NCI-H1105 treated with DMSO at 0.1 percent for 48 hours (cell line): ENCODE data around the gene PDE6D.
A peak's percentile ranks its signal among the peaks of the same experiment; 100 is the strongest.

ENCODE experiments used
- DNase-seq: peaks from one replicate; lab custom pipeline; 2025; lab: John Stamatoyannopoulos, UW

Gene PDE6D

DNA sequence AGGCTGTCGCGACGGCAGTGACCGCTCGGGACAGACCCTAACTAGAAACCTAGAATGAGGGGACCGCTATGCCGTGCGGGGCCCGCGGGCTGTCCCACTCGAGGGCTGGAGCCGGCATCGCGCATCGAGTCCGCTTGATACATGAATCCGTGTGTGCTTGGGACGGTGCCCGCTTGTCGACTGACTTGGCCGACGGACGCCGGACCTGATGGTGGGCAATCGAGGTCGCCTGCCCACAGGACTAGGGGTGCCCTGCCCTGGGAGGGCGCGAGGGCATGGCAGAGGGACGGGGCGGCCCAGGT is 73.5 kb downstream of the PDE6D start:
- DNase-seq = no peak

DNA sequence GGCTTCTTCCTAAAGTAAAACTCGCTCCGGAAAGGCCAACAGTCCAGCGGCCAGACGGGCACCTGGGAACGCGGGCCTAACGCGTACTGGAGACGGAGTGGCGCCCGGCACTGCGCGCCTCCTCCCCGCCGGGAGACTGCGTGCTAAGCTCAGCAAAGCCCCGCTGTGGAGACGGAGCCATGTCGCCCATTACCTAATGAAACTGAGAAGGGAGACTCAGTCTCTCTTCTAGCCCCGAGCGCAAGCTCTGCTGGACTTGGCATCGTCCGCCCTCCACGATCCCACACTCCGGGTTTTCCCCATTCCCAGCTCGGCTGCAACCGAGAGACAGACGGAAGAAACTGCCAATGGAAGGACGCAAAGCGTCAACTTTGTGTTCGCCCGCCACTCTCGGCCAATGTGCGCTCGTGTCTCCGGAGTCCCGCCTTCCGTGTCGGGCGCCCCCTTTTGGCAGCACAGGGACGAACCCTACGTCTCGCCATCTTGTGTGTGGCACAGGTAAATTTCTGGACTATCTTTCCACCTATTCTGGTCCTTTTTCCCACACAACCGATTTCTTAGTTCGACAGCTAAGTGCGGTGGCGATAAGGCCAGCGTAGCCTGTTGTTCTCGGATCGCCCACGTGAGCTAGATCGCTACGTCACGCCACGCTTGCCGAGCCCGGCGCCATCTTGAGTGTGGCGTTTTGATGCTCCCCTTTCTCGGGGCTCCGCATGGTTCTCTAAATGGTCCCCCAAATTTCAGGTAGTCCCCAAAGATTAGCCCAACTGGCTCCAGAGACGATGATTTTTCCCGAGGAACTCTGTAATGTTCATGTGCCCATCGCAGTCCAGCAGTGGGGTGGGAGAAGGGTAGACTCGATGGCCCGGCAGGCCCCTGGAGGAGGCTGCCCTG is 74.1 kb downstream of the PDE6D start:
- DNase-seq = peak; percentile 95

DNA sequence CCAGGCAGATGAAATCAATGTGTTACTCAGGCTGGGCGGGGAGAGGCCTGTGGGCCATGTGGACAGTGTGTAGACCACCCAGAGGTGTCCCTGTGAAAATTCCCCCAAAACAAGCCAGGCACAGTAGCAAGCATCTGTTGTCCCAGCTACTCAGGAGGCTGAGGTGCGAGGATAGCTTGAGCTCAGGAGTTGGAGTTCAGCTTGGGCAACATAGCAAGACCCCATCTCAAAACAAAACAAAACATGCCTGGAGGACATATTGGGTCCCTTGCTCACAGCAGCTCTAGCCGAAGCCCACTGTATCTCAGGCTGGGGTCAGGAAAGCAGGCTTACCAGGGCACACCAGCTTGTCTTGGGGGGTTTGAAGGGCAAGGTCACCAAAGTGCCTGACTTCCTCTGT is 77.1 kb downstream of the PDE6D start:
- DNase-seq = no peak

DNA sequence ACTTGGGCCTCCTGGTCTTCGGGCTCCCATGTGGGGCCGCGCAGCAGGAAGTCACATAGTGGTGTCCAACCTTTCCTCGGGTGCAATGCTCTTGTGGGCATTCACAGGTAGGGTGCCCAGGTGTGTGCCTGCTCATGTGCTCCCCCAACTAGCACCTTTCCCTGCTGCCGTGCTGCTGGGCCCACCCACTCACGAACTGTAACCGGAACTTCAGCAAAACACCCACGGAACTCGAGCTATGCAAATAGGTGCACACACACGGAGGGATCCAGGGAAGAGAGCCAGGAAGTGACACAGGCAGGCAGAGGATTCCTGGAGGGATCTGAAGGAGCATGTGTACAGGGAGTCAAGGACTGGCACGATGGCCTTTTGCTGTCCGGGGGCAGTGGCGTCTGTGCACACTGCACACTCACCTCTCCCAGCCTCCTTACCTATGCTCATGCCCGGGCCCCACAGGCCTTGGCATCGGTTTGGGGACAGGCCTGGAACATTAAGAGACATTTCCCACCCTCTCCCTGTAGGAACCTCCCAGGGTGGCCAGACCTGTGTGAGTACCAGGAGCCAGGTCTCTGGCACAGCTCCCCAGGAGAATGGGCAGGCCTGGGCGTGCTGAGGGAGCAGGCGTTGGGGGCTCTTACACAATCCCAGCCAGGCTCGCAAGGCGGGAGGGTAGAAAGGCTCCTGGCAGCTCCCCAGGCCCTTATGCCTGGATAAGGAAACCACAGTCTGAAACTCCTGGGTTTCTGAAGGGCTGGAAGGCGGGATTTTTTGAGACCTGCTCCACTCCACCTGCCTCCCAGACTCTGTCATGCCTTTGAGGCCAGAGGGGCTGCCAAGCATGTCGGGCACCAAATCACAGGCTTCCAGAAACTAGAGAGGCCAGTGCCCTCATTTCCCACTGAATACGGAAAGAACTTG is 79.4 kb downstream of the PDE6D start:
- DNase-seq = peak; percentile 91

DNA sequence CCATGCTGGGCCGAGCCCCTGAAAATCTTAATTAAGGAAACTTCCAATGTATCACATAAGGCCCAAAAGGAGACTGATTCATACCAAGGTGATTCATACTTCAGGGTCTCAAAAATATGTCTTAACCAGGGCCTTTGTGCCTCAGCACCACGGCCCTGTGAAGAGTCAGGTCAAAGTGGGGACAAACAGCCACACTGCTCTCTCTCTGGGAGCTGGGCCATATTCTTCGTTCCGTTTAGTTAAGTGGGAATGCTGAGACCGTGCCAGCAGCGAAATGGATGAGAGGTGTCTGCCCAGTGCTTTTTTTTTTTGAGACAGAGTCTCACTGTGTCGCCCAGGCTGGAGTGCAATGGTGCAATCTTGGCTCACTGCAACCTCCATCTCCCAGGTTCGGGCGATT is 82.1 kb downstream of the PDE6D start:
- DNase-seq = no peak

DNA sequence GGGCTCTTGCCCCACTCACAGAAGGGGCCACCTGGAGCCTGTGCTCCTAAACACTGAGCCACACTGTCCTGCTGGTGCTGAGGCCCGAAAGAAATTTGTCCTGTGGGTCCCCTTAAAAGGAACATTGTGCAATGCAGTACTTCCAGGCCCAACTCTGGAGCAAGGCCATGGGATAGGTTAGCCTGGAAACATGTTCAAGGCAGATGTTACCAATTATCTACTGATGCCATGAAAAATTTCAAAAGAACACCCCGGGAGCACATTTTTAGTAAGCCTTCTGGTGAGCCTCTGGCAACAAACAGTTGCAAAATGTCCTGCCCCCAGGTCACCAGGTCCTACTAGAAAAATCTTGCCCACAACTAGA is 85.1 kb downstream of the PDE6D start:
- DNase-seq = no peak

DNA sequence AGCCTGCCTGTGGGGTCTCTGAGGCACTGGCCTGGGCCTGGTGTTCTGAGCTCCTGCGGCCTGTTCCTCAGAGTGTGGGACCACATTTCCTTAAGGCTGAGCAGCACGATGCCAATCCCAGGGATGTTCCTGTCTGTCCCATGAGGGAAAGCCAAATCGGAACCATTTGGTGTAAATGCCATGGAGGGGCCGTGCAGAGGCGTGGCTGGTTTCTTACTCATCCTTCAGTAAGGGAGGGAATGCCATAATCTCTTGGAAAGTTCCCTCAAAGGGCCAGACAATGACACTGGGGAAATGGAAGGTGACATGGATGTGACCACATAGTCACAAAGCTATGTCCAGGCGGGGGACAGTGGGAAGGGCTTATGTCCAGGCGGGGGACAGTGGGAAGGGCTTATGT is 87.1 kb downstream of the PDE6D start:
- no peak for DNase-seq

DNA sequence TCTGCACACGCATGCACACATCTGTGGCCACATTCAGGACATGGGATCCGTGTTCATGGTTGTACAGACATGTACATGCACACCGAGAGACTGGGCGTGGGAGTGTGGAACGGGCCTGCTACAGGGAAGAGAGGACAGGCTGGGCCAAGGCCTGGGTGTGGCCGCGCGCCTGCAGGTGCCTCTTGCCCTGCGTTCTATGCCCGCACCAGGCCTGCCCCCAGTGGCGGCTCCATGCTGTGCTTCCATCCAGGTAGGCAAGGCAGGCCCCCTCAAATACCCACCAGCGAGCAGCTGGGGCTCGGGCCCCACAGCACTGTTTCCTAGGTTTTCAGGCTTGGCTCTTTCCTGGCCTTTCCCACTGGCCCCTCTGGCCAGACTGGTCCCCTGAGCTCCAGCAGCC is 88.2 kb downstream of the PDE6D start:
- no peak for DNase-seq

DNA sequence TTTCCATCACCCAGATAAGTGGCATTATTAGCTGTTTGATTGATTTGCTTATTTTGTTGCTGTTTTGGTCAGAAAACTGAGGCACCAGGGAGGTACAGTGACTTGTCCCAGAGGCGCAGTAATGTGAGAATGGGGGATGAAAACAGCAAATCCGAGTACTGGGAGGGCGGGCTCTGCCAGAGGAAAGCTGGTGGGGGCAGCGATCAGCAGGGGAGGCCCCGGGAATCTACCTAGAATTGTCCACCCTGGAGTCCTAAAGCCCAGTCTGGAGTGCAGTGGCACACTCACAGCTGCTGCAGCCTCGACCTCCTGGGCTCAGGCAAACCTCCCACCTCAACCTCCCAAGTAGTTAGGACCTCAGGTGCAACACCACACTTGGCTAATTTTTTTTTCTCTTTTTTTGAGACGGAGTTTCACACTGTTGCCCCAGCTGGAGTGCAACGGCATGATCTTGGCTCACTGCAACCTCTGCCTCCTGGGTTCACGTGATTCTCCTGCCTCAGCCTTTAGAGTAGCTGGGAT is 89.8 kb downstream of the PDE6D start:
- no peak for DNase-seq

DNA sequence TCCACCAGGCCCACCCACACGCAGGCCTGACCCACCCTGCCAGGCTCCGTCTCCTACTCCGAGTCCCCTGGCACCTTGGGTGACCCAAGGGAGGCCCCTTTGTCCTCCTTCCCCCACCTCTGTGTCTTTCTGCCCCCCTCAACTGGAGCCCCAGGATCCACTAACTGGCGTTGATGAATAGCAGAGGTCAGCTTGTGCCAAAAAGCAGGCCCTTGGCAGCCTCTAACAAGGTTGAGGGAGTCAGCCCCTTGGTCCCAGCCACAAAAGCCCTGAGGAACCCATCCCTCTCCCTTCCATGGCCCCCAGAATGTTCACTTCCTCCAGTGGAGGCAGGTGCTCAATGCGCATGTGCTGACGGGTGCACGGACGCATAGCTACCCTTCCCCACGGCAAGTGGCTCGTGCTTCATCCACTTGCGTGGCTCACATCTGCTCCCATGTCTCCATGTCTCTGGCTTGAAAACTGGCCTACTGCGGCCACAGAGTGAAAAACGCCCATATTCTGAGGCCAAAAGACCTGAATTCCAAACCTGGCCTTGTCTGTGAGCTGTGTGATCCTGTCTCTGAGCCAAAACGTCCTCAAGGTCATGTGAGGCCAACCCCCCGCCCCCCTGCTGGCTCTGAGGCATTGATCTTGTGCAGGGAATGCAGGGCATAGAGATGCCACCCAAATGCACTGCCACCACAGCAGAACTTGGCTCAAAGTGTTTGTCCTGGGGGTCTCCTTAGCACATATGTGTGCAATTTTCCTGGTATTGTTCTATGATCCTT is 91.8 kb downstream of the PDE6D start:
- no peak for DNase-seq

DNA sequence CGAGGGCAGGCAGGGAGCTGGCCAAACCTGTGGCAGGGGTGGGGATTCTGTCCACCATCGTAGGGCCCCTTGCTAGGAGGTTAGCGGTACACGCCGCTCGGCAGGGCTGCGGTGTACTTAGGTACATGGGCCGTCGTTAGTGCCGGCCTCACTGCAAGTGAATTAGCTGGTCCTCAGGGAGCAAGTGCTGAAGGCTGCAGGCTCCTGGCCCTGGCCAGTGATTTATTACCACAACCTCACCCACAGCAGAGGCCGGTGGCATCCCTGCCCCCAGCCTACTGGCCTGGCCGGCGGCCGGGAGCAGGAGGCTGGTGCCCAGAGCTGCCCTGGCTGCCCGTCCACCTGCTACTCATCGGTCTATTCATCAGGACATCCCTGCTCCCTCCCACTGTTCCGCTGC is 92.4 kb downstream of the PDE6D start:
- DNase-seq = no peak

DNA sequence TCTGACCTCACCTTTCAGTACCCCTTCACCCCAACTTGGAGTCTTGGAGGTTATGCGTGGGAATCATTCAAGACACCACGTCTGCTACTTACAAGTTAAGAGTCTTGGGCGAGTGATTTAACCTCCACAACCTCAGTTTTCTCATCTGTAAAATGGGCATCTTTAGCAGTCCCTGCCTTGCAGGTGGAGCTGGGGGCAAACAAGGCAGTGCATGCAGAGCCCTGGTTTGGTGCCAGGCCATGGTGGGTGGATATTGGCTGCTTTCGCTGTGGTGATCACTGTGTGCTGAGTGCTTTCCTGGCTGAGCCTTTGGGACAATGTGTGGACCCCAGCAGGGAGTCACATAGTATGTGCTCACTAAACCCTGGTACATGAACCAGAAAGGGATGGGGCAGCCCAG is 93.1 kb downstream of the PDE6D start:
- DNase-seq = no peak

DNA sequence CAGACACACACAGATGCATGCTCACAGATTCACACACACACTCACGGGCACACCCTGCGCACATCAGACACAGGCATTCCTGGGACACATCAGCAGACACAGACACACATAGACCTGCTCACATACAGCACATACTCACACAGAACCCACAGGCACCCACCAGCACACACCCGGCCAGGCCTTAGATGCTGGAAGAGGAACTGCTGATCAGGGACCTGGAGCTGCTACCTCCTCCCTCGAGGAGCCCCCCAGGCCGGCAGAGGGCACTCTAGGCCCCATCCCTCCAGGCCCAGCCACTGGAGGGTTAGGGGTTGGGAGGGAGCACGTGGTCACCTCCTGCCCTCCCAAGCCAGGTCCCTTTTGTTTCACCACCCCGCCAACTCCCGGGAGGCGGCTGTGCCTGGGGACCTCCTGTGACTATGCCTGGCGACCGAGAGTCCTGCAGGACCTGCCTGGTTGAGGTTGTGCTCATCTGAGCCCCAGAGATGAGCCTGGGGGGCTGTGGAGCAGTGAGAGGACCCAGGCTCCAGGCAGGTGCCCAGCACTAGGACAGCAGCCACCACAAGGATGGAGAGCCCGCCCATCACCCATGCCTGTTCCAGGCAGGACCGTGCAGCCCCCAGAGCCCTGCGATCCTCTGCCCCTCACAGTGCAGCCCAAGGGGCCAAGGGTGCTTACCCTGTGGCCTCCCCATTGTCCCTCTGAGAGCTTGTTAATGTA is 93.8 kb downstream of the PDE6D start:
- no peak for DNase-seq

DNA sequence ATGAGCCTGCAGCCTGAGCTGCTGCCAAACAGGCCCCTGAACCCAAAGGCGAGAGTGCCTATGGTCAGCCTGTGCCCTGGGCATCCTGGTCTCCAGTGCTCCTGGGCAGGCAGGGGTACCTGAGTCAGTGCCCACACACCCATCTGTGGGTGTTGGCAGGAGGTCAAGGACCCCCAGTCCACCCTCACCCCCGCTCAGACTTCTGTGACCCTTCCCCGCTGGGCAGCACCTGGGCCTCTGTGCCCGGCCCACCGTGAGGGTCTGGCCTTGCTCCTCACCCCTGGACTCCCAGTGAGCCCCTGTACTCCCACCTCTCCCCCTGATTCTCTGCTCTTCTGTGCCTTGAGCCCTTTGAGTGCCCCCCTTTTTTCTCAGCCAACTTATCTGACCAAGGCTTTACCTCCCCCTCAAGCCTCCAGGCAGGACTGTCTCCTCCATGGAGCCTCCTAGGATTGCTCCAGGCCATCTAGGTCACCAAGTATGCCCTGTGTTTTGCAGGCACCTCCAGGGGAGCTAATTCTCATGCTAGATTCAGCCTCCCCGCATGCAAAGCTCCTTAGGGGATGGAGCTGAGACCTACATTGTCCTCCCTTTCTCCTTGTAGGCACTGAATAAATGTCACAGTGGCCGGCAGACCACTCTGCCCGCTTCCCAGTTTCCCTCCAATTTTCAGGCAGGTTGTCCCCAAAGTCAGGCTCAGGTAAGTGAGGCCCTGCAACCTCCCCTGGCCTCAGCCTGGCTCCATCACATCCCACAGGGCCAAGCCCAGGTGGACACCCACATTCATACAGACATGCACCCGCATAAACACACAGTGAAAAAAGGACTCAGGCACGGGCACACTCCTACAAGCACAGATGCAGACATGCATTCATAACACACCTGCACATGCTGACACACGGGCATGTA is 94.6 kb downstream of the PDE6D start:
- no peak for DNase-seq

DNA sequence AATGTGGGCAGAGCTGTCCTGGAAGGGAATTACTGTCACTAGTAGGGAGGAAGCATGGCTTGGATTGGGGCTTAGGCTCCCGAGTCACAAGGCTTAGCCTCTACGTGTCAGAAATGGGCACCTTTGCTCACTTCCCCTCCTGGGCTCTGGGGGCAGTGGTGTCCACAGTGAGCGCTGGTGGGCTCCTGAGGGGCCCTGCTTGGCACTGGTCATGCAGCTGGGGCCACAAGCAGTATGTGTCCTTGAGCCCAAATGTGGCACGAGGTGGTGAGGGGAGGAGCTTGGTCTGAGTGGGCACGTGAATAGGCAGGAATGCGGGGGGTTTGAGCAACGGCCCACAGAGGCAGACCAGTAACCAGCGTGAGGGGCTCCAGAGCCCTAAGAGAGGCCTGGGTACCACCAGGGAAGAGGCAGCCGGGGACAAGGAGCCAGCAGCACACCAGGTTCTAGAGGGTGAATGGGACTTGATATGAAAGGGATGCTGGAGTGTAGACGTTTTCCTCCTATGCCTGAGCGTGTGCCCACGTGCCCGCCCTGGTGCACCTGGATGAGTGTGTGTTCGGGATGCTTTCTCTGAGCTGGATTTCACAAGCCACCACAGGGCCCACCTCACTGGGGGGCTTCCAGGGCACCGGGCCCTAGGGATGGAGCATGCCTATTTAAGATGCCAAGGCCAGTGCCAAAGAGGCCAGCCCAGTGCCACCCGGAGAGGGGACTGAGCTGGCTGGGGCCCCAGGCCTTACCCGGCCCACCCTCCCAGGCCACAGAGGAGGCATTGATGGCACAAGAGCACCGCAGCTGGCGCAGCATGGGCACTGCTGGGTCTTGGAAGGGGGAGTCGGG is 95.5 kb downstream of the PDE6D start:
- no peak for DNase-seq

DNA sequence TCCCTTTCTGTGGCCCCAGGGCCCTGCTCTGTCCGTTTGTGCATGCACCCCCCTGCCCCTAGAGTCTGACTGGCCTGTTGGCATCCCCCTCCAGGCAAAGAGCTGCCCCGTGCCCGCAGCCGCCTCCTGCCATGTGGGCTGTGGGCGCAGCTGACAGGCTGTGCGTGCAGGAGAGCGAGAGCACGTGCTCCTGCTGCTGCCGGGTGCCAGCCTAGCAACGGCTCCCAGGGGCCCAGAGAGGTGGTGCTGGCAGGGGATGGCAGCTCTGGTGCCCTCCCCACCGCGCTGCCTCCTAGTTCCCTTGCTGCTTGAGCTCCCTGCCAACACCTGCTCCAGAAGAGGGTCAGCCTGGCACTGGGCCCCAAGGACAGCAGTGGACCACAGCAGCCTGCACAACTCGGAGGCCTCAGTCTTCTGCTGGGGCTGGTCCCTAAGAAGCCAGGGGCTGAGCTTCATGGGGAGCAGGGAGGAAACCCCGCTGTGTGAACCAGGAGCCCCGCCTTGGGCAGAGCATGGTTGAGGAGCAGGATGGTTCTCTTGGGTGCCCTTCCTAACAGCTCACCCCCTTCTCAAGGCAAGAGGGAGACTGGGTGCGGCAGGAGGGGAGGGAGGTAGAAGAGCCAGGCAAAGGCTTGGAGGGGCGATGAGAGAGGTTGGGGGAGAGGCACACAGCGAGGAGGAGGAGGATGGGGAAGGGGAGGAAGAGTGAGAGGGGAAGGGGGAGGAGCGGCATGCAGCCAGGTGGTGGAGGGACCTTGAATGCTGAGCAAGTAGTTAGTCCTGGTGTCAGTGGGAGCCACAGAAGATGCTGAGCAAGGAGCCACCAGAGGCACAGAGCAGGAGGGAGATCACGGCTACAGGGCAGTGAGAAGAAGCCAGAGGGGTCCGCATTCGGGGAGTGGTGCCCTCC is 96.5 kb downstream of the PDE6D start:
- DNase-seq = peak; percentile 69

DNA sequence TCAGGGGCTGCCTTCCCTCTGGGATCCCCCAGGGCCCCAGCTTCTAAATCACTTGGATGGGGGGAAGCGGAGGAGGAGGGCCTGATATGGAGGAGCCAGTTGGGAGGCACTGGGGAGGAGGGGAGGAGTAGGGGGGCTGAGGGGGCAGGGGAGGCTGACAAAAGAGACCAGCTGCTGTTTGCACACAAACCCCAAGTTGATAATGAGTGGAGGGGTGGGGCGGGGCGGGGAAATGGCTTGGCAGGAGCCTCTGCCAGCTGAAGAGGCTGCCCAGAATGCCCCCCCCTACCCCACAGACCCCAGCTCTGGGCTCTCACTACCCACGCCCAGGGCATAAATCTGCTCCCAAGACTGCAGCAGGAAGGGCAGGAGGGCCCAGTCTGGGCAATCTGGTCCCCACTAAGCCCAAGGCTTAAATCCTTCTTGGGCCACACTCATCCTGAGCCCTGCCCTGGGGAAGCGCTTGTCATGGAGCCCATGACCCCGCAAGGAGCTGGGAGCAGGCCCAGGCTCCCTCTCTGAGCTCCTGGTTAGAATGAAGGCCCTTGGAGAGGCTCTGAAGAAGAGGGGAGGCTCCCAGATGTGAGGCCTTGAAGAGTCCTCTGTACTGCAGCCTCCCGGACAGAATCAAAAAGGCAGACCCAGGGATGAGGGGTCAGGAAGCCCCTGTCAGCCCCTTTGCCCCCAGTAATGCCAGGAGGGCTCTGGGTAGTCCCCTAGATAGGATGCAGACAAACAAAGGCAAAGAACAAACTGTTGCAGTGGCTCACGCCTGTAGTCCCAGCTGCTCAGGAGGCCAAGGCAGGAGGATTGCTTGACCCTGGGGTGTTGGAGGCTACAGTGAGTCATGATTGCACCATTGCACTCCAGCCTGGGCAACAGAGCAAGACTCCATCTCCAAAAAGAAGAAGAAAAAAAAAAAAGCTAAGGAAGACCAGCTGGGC is 97.5 kb downstream of the PDE6D start:
- DNase-seq = peak; percentile 66
